OCI-LY3 (cell line): ENCODE results near the gene CELF4.

ENCODE experiments used
- EZH2phosphoT487 ChIP-seq: fragments of 200-600 bp; shearing (Covaris generic); IDR thresholded peaks from 2 replicates; pipeline ENCODE4 v1.6.1; 2018; ENCODE audit warnings: antibody characterized with exemption, mixed run types, low read depth
- TF ChIP-seq, protein P1 (sequence below): fragments of 200-600, 300-600 bp; sonication (generic); IDR thresholded peaks from 2 replicates; pipeline ENCODE4 v1.5.1; 2014; ENCODE audit warnings: antibody characterized with exemption, low read length, low read depth

GRCh38 chr18:37207343-37207742, 358.3 kb downstream of the CELF4 start:
- TF ChIP-seq, protein P1, sequence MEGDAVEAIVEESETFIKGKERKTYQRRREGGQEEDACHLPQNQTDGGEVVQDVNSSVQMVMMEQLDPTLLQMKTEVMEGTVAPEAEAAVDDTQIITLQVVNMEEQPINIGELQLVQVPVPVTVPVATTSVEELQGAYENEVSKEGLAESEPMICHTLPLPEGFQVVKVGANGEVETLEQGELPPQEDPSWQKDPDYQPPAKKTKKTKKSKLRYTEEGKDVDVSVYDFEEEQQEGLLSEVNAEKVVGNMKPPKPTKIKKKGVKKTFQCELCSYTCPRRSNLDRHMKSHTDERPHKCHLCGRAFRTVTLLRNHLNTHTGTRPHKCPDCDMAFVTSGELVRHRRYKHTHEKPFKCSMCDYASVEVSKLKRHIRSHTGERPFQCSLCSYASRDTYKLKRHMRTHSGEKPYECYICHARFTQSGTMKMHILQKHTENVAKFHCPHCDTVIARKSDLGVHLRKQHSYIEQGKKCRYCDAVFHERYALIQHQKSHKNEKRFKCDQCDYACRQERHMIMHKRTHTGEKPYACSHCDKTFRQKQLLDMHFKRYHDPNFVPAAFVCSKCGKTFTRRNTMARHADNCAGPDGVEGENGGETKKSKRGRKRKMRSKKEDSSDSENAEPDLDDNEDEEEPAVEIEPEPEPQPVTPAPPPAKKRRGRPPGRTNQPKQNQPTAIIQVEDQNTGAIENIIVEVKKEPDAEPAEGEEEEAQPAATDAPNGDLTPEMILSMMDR, result peak; percentile 23; the same call in 1 of the 2 replicates
- TF ChIP-seq EZH2phosphoT487, result no peak
